A673 (cell line): ENCODE results near the gene LCN6. TPM values are rescaled to one million over a fixed set of nuclear protein-coding genes. Genes with fewer than 3 reads are reported as not detected.
A peak's percentile ranks its signal among the peaks of the same experiment; 100 is the strongest.

ENCODE experiments used
- BruUV-seq: library from RNA; stranded (reverse); fragments of 400-500 nt; replicated peaks from 2 replicates; lab custom pipeline; 2021; lab: Mats Ljungman, UMichigan
- CTCF ChIA-PET: fragments of 300-600 bp; sonication (Branson Sonifier 250); formaldehyde crosslinking; loops from one replicate; lab custom pipeline; 2022; ENCODE audit warnings: antibody characterized with exemption; lab: Charles Lee
- POLR2A ChIA-PET: fragments of 300-600 bp; sonication (Branson Sonifier 250); formaldehyde crosslinking; loops from one replicate; lab custom pipeline; 2022; ENCODE audit warnings: antibody characterized with exemption; ENCODE audit not compliant: low non-redundant PET; lab: Charles Lee
- DNase-seq: peaks from one replicate; pipeline ENCODE4 v3.0.0-alpha.2; 2015; ENCODE audit warnings: low spot score
- H3K27ac ChIP-seq: fragments of 200-600 bp; sonication (generic); 2 replicates; pipeline ENCODE4 v1.5.1; 2016; ENCODE audit warnings: mixed run types, low read depth, mild to moderate bottlenecking, mixed read lengths, antibody characterized with exemption, low read length; ENCODE audit not compliant: poor library complexity, severe bottlenecking
- H3K27me3 ChIP-seq: fragments of 200-600 bp; sonication (generic); replicated peaks from 2 replicates; pipeline ENCODE4 v1.6.1; 2017; ENCODE audit warnings: mixed run types, low read depth, mild to moderate bottlenecking, mixed read lengths, antibody characterized with exemption, low read length; ENCODE audit not compliant: insufficient read depth, poor library complexity
- H3K36me3 ChIP-seq: fragments of 200-600 bp; sonication (generic); 2 replicates; pipeline ENCODE4 v1.6.1; 2016; ENCODE audit warnings: mixed run types, mild to moderate bottlenecking, mixed read lengths, antibody characterized with exemption, low read length; ENCODE audit not compliant: insufficient read depth, poor library complexity, severe bottlenecking
- H3K4me1 ChIP-seq: fragments of 200-600 bp; sonication (generic); 2 replicates; pipeline ENCODE4 v1.6.1; 2017; ENCODE audit warnings: mixed run types, mild to moderate bottlenecking, mixed read lengths, antibody characterized with exemption, low read length; ENCODE audit not compliant: insufficient read depth, poor library complexity, severe bottlenecking
- H3K4me3 ChIP-seq: fragments of 200-600 bp; sonication (generic); 2 replicates; pipeline ENCODE4 v1.5.1; 2016; ENCODE audit warnings: low read depth, mixed run types, mild to moderate bottlenecking, mixed read lengths, low read length; ENCODE audit not compliant: poor library complexity, severe bottlenecking
- H3K9me3 ChIP-seq: fragments of 200-600 bp; sonication (generic); 2 replicates; pipeline ENCODE4 v1.6.1; 2016; ENCODE audit warnings: mixed run types, low read depth, mild to moderate bottlenecking, mixed read lengths, antibody characterized with exemption, low read length; ENCODE audit not compliant: poor library complexity, severe bottlenecking
- CTCF ChIP-seq: fragments of 300-800, 200-600 bp; sonication (generic); conservative IDR thresholded peaks from 2 replicates; pipeline ENCODE4 v1.5.1; 2017; ENCODE audit warnings: low read depth, mild to moderate bottlenecking, antibody characterized with exemption, low read length, moderate library complexity, mixed read lengths
- EZH2 ChIP-seq: fragments of 200-600 bp; sonication (generic); IDR thresholded peaks from 2 replicates; pipeline ENCODE4 v1.6.1; 2017; ENCODE audit warnings: borderline replicate concordance, low read depth, mild to moderate bottlenecking, mixed read lengths, antibody characterized with exemption, low read length; ENCODE audit not compliant: poor library complexity, severe bottlenecking
- intact Hi-C: fragments of 100-400 bp; cut with micrococcal nuclease; formaldehyde crosslinking; loops from one replicate; pipeline ENCODE4 v1.10.0; 2022; ENCODE audit not compliant: unreplicated experiment
- total RNA-seq: library from RNA; stranded (reverse); gene quantifications from 2 replicates; pipeline ENCODE4 v1.2.3, GENCODE V29; 2021

Gene LCN6
- total RNA-seq, 1 experiment from 2014 or later, result not detected

GRCh38 chr9:136784249-136784996 is 36.1 kb upstream of the LCN6 start:
- H3K27ac ChIP-seq, result no peak overlapping the region
- H3K4me3 ChIP-seq, result no peak overlapping the region
- intact Hi-C loops, result no loop called here
- DNase-seq, result peak; percentile 54
- H3K4me1 ChIP-seq, result no peaks in the 10 kb centered on the region
- H3K9me3 ChIP-seq, result no peaks in the 10 kb centered on the region
- H3K36me3 ChIP-seq, result no peaks in the 10 kb centered on the region
- BruUV-seq, result no TSS peak
- CTCF ChIA-PET, result no interaction called here
- POLR2A ChIA-PET, result no interaction called here
- H3K27me3 ChIP-seq, result no peaks in the 10 kb centered on the region
- TF ChIP-seq CTCF (peak; percentile 56), EZH2 (no peak)

GRCh38 chr9:136782452-136782851 is 34.1 kb upstream of the LCN6 start:
- no TSS peak for BruUV-seq
- Histone ChIP-seq H3K9me3 (no peaks in the 10 kb centered on the region), H3K36me3 (no peaks in the 10 kb centered on the region), H3K4me3 (no peak overlapping the region), H3K27ac (no peak overlapping the region), H3K4me1 (no peaks in the 10 kb centered on the region), H3K27me3 (no peaks in the 10 kb centered on the region)
- intact Hi-C loops, result no loop called here
- ChIA-PET POLR2A (no interaction called here), CTCF (no interaction called here)
- no peak for DNase-seq
- TF ChIP-seq CTCF, result no peak
- TF ChIP-seq EZH2, result no peak

DNA sequence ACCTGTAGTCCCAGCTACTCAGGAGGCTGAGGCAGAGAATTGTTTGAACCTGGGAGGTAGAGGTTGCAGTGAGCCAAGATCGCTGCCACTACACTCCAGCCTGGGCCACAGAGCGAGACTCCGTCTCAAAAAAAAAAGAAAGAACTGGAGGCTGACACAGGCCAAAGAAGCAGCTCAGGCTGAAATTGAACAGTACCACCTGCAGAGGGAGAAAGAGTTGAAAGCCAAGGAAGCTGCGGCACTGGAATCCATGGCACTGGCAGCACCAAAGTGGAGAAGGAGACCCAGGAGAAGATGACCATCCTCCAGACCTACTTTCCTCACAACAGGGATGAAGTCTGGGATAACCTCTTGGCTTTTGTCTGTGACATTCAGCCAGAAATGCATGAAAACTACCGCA is 31.5 kb upstream of the LCN6 start:
- Histone ChIP-seq H3K4me3 (no peak overlapping the region), H3K9me3 (no peaks in the 10 kb centered on the region), H3K27ac (no peak overlapping the region), H3K27me3 (no peaks in the 10 kb centered on the region), H3K4me1 (no peaks in the 10 kb centered on the region), H3K36me3 (no peaks in the 10 kb centered on the region)
- intact Hi-C loops, result no loop called here
- no TSS peak for BruUV-seq
- no peak for DNase-seq
- 0 out of 2 replicates have a peak, but pooled peaks have one; percentile 17 for TF ChIP-seq CTCF
- TF ChIP-seq EZH2, result no peak
- ChIA-PET POLR2A (no interaction called here), CTCF (interaction anchor here (0.7 kb wide), 1 partner anchor 195 kb away, joined by 4 read pairs; no protein-coding TSS in a partner anchor)
